Thyroid gland (tissue), 4 donors: ENCODE measurements around the gene ABL2. TPM values are rescaled to one million over a fixed set of nuclear protein-coding genes. Genes with fewer than 3 reads are reported as not detected.
A peak's percentile ranks its signal among the peaks of the same experiment; 100 is the strongest.
"Not testable (repeated sequence)": the region's sequence is repeated elsewhere in the genome, so short reads cannot be mapped to it uniquely, and the experiment has no call there.

Experiments
- DNase-seq, 2 donors: peaks; one replicate each; pipeline ENCODE4 v3.0.0-alpha.2; 2019
- H3K27ac ChIP-seq, 3 donors: fragments of 200-600 bp; sonication (generic); 1 replicate in 2 of 3; 2 replicates in 1 of 3; pipeline ENCODE4 v1.5.1; 2016 to 2019; ENCODE audit warnings: mild to moderate bottlenecking in 1 of 3, moderate library complexity in 1 of 3
- H3K27me3 ChIP-seq: fragments of 200-600 bp; sonication (generic); one replicate; pipeline ENCODE4 v1.5.1; 2019
- H3K36me3 ChIP-seq, 2 donors: fragments of 200-600 bp; sonication (generic); one replicate each; pipeline ENCODE4 v1.5.1; 2016 to 2019
- H3K4me1 ChIP-seq, 2 donors: fragments of 200-600 bp; sonication (generic); one replicate each; pipeline ENCODE4 v1.5.1; 2017 to 2019
- H3K4me3 ChIP-seq, 3 donors: fragments of 200-600 bp; sonication (generic); replicated peaks in 1 of 3; 1 replicate in 2 of 3; 2 replicates in 1 of 3; pipeline ENCODE4 v1.5.1; 2016; ENCODE audit warnings: mild to moderate bottlenecking in 1 of 3
- H3K9me3 ChIP-seq: fragments of 200-600 bp; sonication (generic); one replicate; pipeline ENCODE4 v1.5.1; 2017
- POLR2A ChIP-seq, 2 donors: fragments of 450-650 bp; IDR thresholded peaks; one replicate each; pipeline ENCODE4 v1.6.1; 2017; ENCODE audit warnings: antibody characterized with exemption in 2 of 2, mild to moderate bottlenecking in 2 of 2, moderate library complexity in 1 of 2
- WGBS, 2 donors: methylation state at CpG; one replicate each; pipeline ENCODE4 v1.1.5; 2017; 5-methylcytosine and 5-hydroxymethylcytosine counted together
- intact Hi-C: fragments of 100-400 bp; cut with DNase I; formaldehyde crosslinking; loops from one replicate; pipeline ENCODE4 v1.15.1; 2023
- total RNA-seq, 4 donors: library from RNA; depleted of rRNA; stranded (reverse); fragments of >200 nt; gene quantifications; one replicate each; pipeline ENCODE4 v1.2.3, GENCODE V29; 2016
- TF ChIP-seq, protein P1 (sequence below), 6 experiments: fragments of 200-600 bp in 3 of 6; fragments of 450-650 bp in 3 of 6; sonication (generic) in 3 of 6; IDR thresholded peaks; one replicate each; pipeline ENCODE4 v1.5.1; 2016 to 2019; ENCODE audit warnings: antibody characterized with exemption in 6 of 6, mild to moderate bottlenecking in 2 of 6, inconsistent platforms in 1 of 6, moderate library complexity in 1 of 6

The ABL2 gene
- total RNA-seq, 4 donors from 2014 or later, result 11.8 to 21.2 (median 18.9) TPM

DNA sequence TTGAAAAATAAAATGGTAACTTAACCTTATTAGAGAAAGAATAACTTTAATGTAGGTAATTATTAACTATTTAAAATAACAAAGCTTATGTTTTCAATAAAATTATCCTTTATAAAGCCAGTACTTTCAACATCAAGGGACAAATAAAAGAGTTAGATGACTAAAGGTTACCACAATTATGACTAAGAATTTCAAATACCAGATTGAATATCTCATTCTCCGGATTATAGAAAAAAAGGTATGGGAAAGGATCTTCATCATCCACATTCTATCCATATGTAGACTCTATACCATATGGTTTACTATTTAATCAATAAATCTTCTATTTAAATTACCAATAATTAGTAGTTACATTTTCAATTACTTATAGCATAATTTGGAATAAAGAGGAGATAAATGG lies 84.9 kb downstream of the ABL2 start:
- Histone ChIP-seq H3K36me3 (no peaks in the 10 kb centered on the region), H3K27ac (no peak overlapping the region), H3K4me1 (no peaks in the 10 kb centered on the region), H3K9me3 (no peaks in the 10 kb centered on the region), H3K4me3 (no peak overlapping the region), H3K27me3 (no peaks in the 10 kb centered on the region)
- intact Hi-C loops, result no loop called here
- no peak for TF ChIP-seq POLR2A (IDR thresholded peaks at IDR 0.05)
- TF ChIP-seq, protein P1, sequence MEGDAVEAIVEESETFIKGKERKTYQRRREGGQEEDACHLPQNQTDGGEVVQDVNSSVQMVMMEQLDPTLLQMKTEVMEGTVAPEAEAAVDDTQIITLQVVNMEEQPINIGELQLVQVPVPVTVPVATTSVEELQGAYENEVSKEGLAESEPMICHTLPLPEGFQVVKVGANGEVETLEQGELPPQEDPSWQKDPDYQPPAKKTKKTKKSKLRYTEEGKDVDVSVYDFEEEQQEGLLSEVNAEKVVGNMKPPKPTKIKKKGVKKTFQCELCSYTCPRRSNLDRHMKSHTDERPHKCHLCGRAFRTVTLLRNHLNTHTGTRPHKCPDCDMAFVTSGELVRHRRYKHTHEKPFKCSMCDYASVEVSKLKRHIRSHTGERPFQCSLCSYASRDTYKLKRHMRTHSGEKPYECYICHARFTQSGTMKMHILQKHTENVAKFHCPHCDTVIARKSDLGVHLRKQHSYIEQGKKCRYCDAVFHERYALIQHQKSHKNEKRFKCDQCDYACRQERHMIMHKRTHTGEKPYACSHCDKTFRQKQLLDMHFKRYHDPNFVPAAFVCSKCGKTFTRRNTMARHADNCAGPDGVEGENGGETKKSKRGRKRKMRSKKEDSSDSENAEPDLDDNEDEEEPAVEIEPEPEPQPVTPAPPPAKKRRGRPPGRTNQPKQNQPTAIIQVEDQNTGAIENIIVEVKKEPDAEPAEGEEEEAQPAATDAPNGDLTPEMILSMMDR (IDR thresholded peaks at IDR 0.05), result no peak
- no peak for DNase-seq
- 98% methylated on average over 1 of the region's 1 CpG for WGBS, 2 donors

DNA sequence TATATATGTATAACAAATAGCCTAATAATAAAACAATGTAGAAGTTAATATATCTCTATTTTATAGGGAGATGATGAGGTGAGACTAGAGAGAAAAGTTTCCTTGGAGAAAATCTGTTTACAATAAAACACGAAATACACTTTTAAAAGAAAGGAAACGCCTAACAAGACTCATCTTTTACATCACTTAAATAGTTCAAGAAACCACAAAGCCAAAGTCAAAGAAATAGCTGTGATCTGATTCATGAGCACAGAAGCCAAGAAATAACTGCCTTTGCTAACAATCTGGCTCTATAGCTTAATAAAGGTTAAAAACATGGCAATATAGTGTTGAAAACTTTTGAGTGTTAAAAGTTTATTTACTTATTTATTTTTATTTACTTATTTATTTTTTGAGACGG lies 86.2 kb downstream of the ABL2 start:
- Histone ChIP-seq H3K9me3 (no peaks in the 10 kb centered on the region), H3K36me3 (no peaks in the 10 kb centered on the region), H3K27ac (peak overlapping the region in 2 of 3 donors; percentile 1 to 67), H3K4me1 (no peaks in the 10 kb centered on the region), H3K4me3 (no peak overlapping the region), H3K27me3 (no peaks in the 10 kb centered on the region)
- intact Hi-C loops, result no loop called here
- no peak for DNase-seq
- 75 to 81% methylated on average over 3 of the region's 3 CpGs for WGBS, 2 donors
- TF ChIP-seq, protein P1 (IDR thresholded peaks at IDR 0.05), result no peak
- TF ChIP-seq POLR2A (IDR thresholded peaks at IDR 0.05), result no peak

DNA sequence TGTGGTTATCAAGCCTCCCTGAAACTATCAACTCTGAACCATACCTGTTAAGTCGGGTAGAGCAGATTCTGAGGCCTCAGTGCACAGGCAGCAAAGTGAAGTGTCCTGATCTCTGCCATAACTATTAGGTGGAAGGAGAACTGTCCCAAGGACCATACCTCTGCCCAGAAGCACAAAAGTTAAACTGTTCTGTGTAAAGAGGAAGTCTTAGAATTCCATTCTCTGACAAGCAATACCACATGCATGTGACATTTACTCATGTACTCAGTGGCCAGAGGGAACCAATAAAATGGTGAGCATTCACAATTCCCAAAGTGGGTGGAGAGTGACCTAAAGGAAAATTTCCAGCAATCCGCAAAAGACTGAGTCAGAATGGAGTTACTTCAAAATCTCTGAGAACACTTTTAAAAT lies 86.6 kb downstream of the ABL2 start:
- no peaks in the 10 kb centered on the region for H3K4me1 ChIP-seq
- no peaks in the 10 kb centered on the region for H3K36me3 ChIP-seq
- intact Hi-C loops, result no loop called here
- H3K27ac ChIP-seq, result peak overlapping the region in 2 of 3 donors; percentile 60 to 67
- no peaks in the 10 kb centered on the region for H3K27me3 ChIP-seq
- no peak for DNase-seq
- 84 to 85% methylated on average over 2 of the region's 2 CpGs for WGBS, 2 donors
- H3K9me3 ChIP-seq, result no peaks in the 10 kb centered on the region
- TF ChIP-seq, protein P1 (IDR thresholded peaks at IDR 0.05), result no peak
- TF ChIP-seq POLR2A (IDR thresholded peaks at IDR 0.05), result peak in 1 of 2 donors; percentile 26
- H3K4me3 ChIP-seq, result no peak overlapping the region

DNA sequence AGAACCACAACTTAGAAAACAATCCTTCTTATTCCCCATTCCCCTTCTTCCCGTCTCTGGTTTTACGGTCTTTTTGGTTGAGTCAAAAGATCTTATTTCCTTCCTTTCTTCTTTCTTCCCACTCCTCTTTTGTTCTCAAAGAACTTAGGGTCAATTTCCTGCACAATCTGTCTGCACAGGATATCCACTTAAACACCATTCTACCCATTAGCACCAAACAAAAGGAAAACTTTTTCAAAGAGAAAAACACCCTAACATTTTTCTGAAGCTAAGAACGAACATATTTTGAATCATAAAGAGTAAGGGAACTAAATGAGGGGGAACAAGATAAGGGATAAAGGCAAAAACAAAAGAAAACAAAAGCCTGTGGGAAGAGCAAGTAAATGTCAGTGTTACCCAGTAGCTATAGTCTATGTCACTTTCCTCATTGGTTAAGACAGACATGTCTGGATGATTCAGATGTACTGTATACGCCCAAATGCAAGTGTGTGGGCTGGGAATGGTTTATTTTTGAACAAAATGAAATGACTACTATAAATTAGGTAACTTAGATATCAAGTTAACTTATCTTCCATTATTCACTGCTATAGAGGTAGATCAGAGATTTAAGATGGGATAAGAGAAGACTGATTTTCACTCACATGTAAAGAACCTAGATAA lies 87.8 kb downstream of the ABL2 start:
- H3K4me3 ChIP-seq, result no peak overlapping the region
- TF ChIP-seq, protein P1 (IDR thresholded peaks at IDR 0.05), result no peak
- TF ChIP-seq POLR2A (IDR thresholded peaks at IDR 0.05), result no peak
- H3K27me3 ChIP-seq, result no peaks in the 10 kb centered on the region
- intact Hi-C loops, result no loop called here
- H3K27ac ChIP-seq, result peak overlapping the region in 2 of 3 donors; percentile 60 to 67
- WGBS, 2 donors, result 69 to 75% methylated on average over 4 of the region's 4 CpGs
- no peaks in the 10 kb centered on the region for H3K9me3 ChIP-seq
- no peak for DNase-seq
- H3K36me3 ChIP-seq, result no peaks in the 10 kb centered on the region
- no peaks in the 10 kb centered on the region for H3K4me1 ChIP-seq

DNA sequence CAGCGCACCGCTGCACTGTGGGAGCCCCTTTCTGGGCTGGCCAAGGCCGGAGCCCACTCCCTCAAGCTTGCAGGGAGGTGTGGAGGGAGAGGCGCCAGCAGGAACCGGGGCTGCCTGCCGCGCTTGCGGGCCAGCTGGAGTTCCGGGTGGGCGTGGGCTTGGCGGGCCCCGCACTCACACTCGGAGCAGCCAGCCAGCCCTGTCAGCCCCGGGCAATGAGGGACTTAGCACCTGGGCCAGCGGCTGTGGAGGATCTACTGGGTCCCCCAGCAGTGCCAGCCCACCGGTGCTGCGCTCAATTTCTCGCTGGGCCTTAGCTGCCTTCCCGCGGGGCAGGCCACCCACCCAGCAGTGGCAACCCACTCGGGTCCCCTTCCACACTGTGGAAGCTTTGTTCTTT lies 90.7 kb downstream of the ABL2 start:
- H3K4me1 ChIP-seq, H3K27ac ChIP-seq, H3K36me3 ChIP-seq, H3K27me3 ChIP-seq, H3K9me3 ChIP-seq, H3K4me3 ChIP-seq, intact Hi-C loops, DNase-seq: not testable (repeated sequence)
- WGBS, 2 donors, result 96 to 100% methylated on average over 4 to 9 of the region's 21 CpGs
